Measurements from ENCODE around the gene OR10Z1. TPM values are rescaled to one million over a fixed set of nuclear protein-coding genes. Genes with fewer than 3 reads are reported as not detected.

Gene OR10Z1
- total RNA-seq, 1 donor = not detected

DNA sequence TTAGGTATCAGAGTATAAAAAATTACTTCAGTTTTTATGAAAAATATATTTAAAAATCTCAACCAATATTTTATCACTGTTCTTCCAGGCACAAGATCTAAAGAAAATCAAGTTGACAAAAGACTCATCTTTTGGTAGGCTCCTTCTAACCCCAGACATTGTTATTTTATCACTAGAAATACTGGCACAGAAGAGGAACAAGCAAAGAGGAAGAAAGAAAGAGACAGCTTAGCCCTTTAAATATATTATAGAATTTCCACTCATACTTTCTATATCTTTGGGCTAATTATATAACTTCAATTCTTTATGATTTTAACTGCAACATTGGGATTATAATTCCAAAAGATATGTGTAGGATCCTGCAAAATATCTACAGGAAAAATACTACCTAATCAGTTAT lies 49.0 kb downstream of the OR10Z1 start:
- no peak overlapping the region for H3K4me3 ChIP-seq (ENCODE audit: low read depth, low read length)
- no peak for DNase-seq (ENCODE audit: low read depth)
- TF ChIP-seq, protein P1, sequence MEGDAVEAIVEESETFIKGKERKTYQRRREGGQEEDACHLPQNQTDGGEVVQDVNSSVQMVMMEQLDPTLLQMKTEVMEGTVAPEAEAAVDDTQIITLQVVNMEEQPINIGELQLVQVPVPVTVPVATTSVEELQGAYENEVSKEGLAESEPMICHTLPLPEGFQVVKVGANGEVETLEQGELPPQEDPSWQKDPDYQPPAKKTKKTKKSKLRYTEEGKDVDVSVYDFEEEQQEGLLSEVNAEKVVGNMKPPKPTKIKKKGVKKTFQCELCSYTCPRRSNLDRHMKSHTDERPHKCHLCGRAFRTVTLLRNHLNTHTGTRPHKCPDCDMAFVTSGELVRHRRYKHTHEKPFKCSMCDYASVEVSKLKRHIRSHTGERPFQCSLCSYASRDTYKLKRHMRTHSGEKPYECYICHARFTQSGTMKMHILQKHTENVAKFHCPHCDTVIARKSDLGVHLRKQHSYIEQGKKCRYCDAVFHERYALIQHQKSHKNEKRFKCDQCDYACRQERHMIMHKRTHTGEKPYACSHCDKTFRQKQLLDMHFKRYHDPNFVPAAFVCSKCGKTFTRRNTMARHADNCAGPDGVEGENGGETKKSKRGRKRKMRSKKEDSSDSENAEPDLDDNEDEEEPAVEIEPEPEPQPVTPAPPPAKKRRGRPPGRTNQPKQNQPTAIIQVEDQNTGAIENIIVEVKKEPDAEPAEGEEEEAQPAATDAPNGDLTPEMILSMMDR (IDR thresholded peaks at IDR 0.05; ENCODE audit: insufficient read depth, low read length) = no peak

- no peak overlapping the region for H3K4me3 ChIP-seq (ENCODE audit: low read depth, low read length)
- TF ChIP-seq, protein P1 (IDR thresholded peaks at IDR 0.05; ENCODE audit: insufficient read depth, low read length) = no peak
- DNase-seq (ENCODE audit: low read depth) = no peak
Observed at GRCh38 chr1:158654571-158654970, 49.5 kb downstream of the OR10Z1 start.

Other genes starting within 250 kb of the OR10Z1 start
- gene OR10T2, start 205.8 kb upstream of the OR10Z1 start, total RNA-seq (ENCODE audit: low replicate concordance) = not detected in 2 replicates
- gene OR10K2, start 179.0 kb upstream of the OR10Z1 start, total RNA-seq (ENCODE audit: low replicate concordance) = not detected in 2 replicates
- not detected in 2 replicates for gene OR10K1, start 143.4 kb upstream of the OR10Z1 start, total RNA-seq (ENCODE audit: low replicate concordance)
- not detected in 2 replicates for gene OR10R2, start 133.0 kb upstream of the OR10Z1 start, total RNA-seq (ENCODE audit: low replicate concordance)
- gene OR6Y1, start 50.9 kb upstream of the OR10Z1 start, total RNA-seq (ENCODE audit: low replicate concordance) = not detected in 2 replicates
- not detected in 2 replicates for gene OR6P1, start 34.7 kb upstream of the OR10Z1 start, total RNA-seq (ENCODE audit: low replicate concordance)
- not detected in 2 replicates for gene OR10X1, start 25.4 kb upstream of the OR10Z1 start, total RNA-seq (ENCODE audit: low replicate concordance)
- gene SPTA1, start 81.4 kb downstream of the OR10Z1 start, total RNA-seq (ENCODE audit: low replicate concordance) = 1.2 TPM in 1 of 2 replicates, not detected in the other
- gene OR6K2, start 95.4 kb downstream of the OR10Z1 start, total RNA-seq (ENCODE audit: low replicate concordance) = not detected in 2 replicates
- gene OR6K3, start 115.5 kb downstream of the OR10Z1 start, total RNA-seq (ENCODE audit: low replicate concordance) = not detected in 2 replicates
- gene OR6K6, start 149.5 kb downstream of the OR10Z1 start, total RNA-seq (ENCODE audit: low replicate concordance) = not detected in 2 replicates
- gene OR6N1, start 166.9 kb downstream of the OR10Z1 start, total RNA-seq (ENCODE audit: low replicate concordance) = 0.16 TPM in 1 of 2 replicates, not detected in the other
- gene OR6N2, start 175.9 kb downstream of the OR10Z1 start, total RNA-seq (ENCODE audit: low replicate concordance) = not detected in 2 replicates
- gene MNDA, start 226.1 kb downstream of the OR10Z1 start, total RNA-seq (ENCODE audit: low replicate concordance) = not detected in 2 replicates